A673 (cell line): ENCODE measurements around the gene DNAH8.

ENCODE experiments used
- CTCF ChIP-seq: fragments of 300-800, 200-600 bp; sonication (generic); conservative IDR thresholded peaks from 2 replicates; pipeline ENCODE4 v1.5.1; 2017; ENCODE audit warnings: low read depth, mild to moderate bottlenecking, antibody characterized with exemption, low read length, moderate library complexity, mixed read lengths
- EZH2 ChIP-seq: fragments of 200-600 bp; sonication (generic); IDR thresholded peaks from 2 replicates; pipeline ENCODE4 v1.6.1; 2017; ENCODE audit warnings: borderline replicate concordance, low read depth, mild to moderate bottlenecking, mixed read lengths, antibody characterized with exemption, low read length; ENCODE audit not compliant: poor library complexity, severe bottlenecking

- no peak for TF ChIP-seq CTCF
- TF ChIP-seq EZH2 = no peak
Measured at GRCh38 chr6:38976801-38977500, 261.8 kb downstream of the DNAH8 start.
